Spleen (tissue), 11 donors: ENCODE measurements around the gene CFAP99. TPM values are rescaled to one million over a fixed set of nuclear protein-coding genes. Genes with fewer than 3 reads are reported as not detected.

Experiments
- DNase-seq: peaks from one replicate; pipeline ENCODE4 v3.0.0-alpha.2; 2020
- H3K27ac ChIP-seq, 8 donors: fragments of 200-600 bp; sonication (generic) in 7 of 8; 1 replicate in 4 of 8; 2 replicates in 4 of 8; pipeline versions ENCODE4 v1.5.0 to v1.8.0; 2016 to 2021; ENCODE audit warnings: inconsistent platforms in 4 of 8, mild to moderate bottlenecking in 4 of 8, moderate library complexity in 1 of 8
- H3K27me3 ChIP-seq, 7 donors: fragments of 200-600 bp; sonication (generic) in 6 of 7; replicated peaks in 1 of 7; 1 replicate in 4 of 7; 2 replicates in 3 of 7; pipeline versions ENCODE4 v1.5.0 to v1.8.0; 2016 to 2021; ENCODE audit warnings: inconsistent platforms in 3 of 7, mild to moderate bottlenecking in 1 of 7
- H3K36me3 ChIP-seq, 6 donors: fragments of 200-600 bp; sonication (generic) in 5 of 6; 1 replicate in 4 of 6; 2 replicates in 2 of 6; pipeline versions ENCODE4 v1.5.0 to v1.8.0; 2016 to 2021; ENCODE audit warnings: inconsistent platforms in 2 of 6
- H3K4me1 ChIP-seq, 6 donors: fragments of 200-600 bp; sonication (generic) in 5 of 6; 1 replicate in 3 of 6; 2 replicates in 3 of 6; pipeline versions ENCODE4 v1.5.0 to v1.8.0; 2016 to 2021; ENCODE audit warnings: inconsistent platforms in 3 of 6
- H3K4me3 ChIP-seq, 8 donors: fragments of 200-600 bp; sonication (generic) in 7 of 8; 1 replicate in 4 of 8; 2 replicates in 4 of 8; pipeline versions ENCODE4 v1.5.0 to v1.8.0; 2016 to 2021; ENCODE audit warnings: inconsistent platforms in 4 of 8, mild to moderate bottlenecking in 4 of 8, moderate library complexity in 2 of 8
- H3K9me3 ChIP-seq, 8 donors: fragments of 200-600 bp; sonication (generic) in 7 of 8; 1 replicate in 4 of 8; 2 replicates in 4 of 8; pipeline versions ENCODE4 v1.5.0 to v1.8.0; 2016 to 2021; ENCODE audit warnings: inconsistent platforms in 4 of 8
- CTCF ChIP-seq, 11 experiments: fragments of 200-600 bp in 7 of 11; fragments of 450-650 bp in 4 of 11; sonication (generic) in 4 of 11; IDR thresholded peaks in 8 of 11; conservative IDR thresholded peaks in 3 of 11; 1 replicate in 7 of 11; 2 replicates in 4 of 11; pipeline versions ENCODE4 v1.4.0 to v1.8.0; 2016 to 2021; ENCODE audit warnings: antibody characterized with exemption in 11 of 11, inconsistent platforms in 4 of 11, mild to moderate bottlenecking in 1 of 11
- POLR2A ChIP-seq, 3 donors: fragments of 450-650 bp; IDR thresholded peaks; one replicate each; pipeline ENCODE4 v1.5.1; 2017; ENCODE audit warnings: antibody characterized with exemption in 3 of 3, mild to moderate bottlenecking in 1 of 3
- POLR2AphosphoS5 ChIP-seq, 3 donors: sonication (generic); formaldehyde crosslinking; IDR thresholded peaks; one replicate each; pipeline ENCODE4 v1.5.1; 2017; ENCODE audit warnings: antibody characterized with exemption in 3 of 3
- WGBS, 5 donors: extraction: QIAGEN DNeasy Blood & Tissue Kit in 3 of 5; methylation state at CpG; one replicate each; pipeline versions ENCODE4 v1.1.5 to v1.1.7; 2013 to 2018; 5-methylcytosine and 5-hydroxymethylcytosine counted together
- intact Hi-C: fragments of 100-400 bp; cut with DNase I; formaldehyde crosslinking; loops from one replicate; pipeline ENCODE4 v1.15.0; 2023; ENCODE audit warnings: low total_unique reads
- polyA plus RNA-seq, 3 donors: library from polyadenylated mRNA; stranded (reverse); fragments of 200-250 nt; gene quantifications; one replicate each; pipeline ENCODE4 v1.2.1, GENCODE V29; 2013
- total RNA-seq, 7 donors: library from RNA; depleted of rRNA in 3 of 7; stranded (reverse); fragments of >200 nt in 3 of 7; fragmentation: NEBNext Ultra II Directional in 4 of 7; extraction: Animal tissue kit (Norgen Biotek cat#: 25700) in 4 of 7; gene quantifications; one replicate each; pipeline versions ENCODE4 v1.1.0 to v1.2.1, GENCODE V29; 2016 to 2021
- donor health status: healthy with polysubstance abuse.
- donor health status: DM: no; HTN: no; CAD: no; lungs with moderate emphysema.
- donor health status: DM: no; HTN: no; CAD: no.
- donor health status: Bipolar disorder and iron deficiency.
- donor health status: healthy.
- donor health status: DM: no; HTN: no; CAD: no.
- donor health status: DM: yes; HTN: yes; CAD: no.

Gene CFAP99
- total and polyA plus RNA-seq, 10 donors = 0.13 to 0.22 TPM; not detected in 8

- H3K4me1 ChIP-seq = peaks cover 0 to 40% (median 17%) of the 10 kb centered on the region in 6 donors
- H3K36me3 ChIP-seq = no peaks in the 10 kb centered on the region
- DNase-seq = no peak
- peaks cover 0 to 20% (median 0%) of the 10 kb centered on the region in 7 donors for H3K27me3 ChIP-seq
- WGBS, 5 donors = 75 to 90% (median 78%) methylated on average over 6 to 9 of the region's 9 CpGs
- no peak overlapping the region for H3K4me3 ChIP-seq
- no peaks in the 10 kb centered on the region for H3K9me3 ChIP-seq
- no peak for TF ChIP-seq POLR2A (IDR thresholded peaks at IDR 0.05)
- no peak for TF ChIP-seq CTCF (IDR thresholded peaks at IDR 0.05 in 8 of 11, conservative IDR thresholded peaks at IDR 0.05 in 3 of 11)
- no peak for TF ChIP-seq POLR2AphosphoS5 (IDR thresholded peaks at IDR 0.05)
- intact Hi-C loops = no loop called here
- H3K27ac ChIP-seq = no peak overlapping the region
Measured at GRCh38 chr4:2395584-2395983, 23.2 kb upstream of the CFAP99 start.

- Histone ChIP-seq H3K36me3 (no peaks in the 10 kb centered on the region), H3K4me3 (no peak overlapping the region), H3K27ac (no peak overlapping the region), H3K9me3 (no peaks in the 10 kb centered on the region), H3K27me3 (peaks cover 0 to 25% (median under 1%) of the 10 kb centered on the region in 7 donors), H3K4me1 (peaks cover 5 to 42% (median 20%) of the 10 kb centered on the region in 6 donors)
- TF ChIP-seq POLR2AphosphoS5 (IDR thresholded peaks at IDR 0.05) = no peak
- TF ChIP-seq CTCF (IDR thresholded peaks at IDR 0.05 in 8 of 11, conservative IDR thresholded peaks at IDR 0.05 in 3 of 11) = no peak
- no peak for TF ChIP-seq POLR2A (IDR thresholded peaks at IDR 0.05)
- DNase-seq = no peak
- WGBS, 5 donors = 75 to 84% (median 80%) methylated on average over 21 of the region's 21 CpGs
- intact Hi-C loops = no loop called here
Measured at GRCh38 chr4:2396781-2397368, 21.9 kb upstream of the CFAP99 start.

GRCh38 chr4:2397596-2398379 is 21.0 kb upstream of the CFAP99 start:
- no peak for DNase-seq
- Histone ChIP-seq H3K4me3 (no peak overlapping the region), H3K36me3 (no peaks in the 10 kb centered on the region), H3K27me3 (peaks cover 0 to 34% (median 3%) of the 10 kb centered on the region in 7 donors), H3K4me1 (peaks cover 10 to 51% (median 28%) of the 10 kb centered on the region in 6 donors), H3K27ac (no peak overlapping the region), H3K9me3 (no peaks in the 10 kb centered on the region)
- intact Hi-C loops = no loop called here
- no peak for TF ChIP-seq CTCF (IDR thresholded peaks at IDR 0.05 in 8 of 11, conservative IDR thresholded peaks at IDR 0.05 in 3 of 11)
- TF ChIP-seq POLR2AphosphoS5 (IDR thresholded peaks at IDR 0.05) = no peak
- no peak for TF ChIP-seq POLR2A (IDR thresholded peaks at IDR 0.05)
- 78 to 84% (median 80%) methylated on average over 20 of the region's 20 CpGs for WGBS, 5 donors

GRCh38 chr4:2399216-2399615 is 19.5 kb upstream of the CFAP99 start:
- H3K27me3 ChIP-seq = peaks cover 0 to 29% (median 3%) of the 10 kb centered on the region in 7 donors
- H3K36me3 ChIP-seq = no peaks in the 10 kb centered on the region
- H3K4me1 ChIP-seq = peaks cover 12 to 44% (median 22%) of the 10 kb centered on the region in 6 donors
- H3K27ac ChIP-seq = no peak overlapping the region
- H3K9me3 ChIP-seq = no peaks in the 10 kb centered on the region
- DNase-seq = no peak
- H3K4me3 ChIP-seq = no peak overlapping the region
- TF ChIP-seq CTCF (IDR thresholded peaks at IDR 0.05 in 8 of 11, conservative IDR thresholded peaks at IDR 0.05 in 3 of 11) = no peak
- TF ChIP-seq POLR2A (IDR thresholded peaks at IDR 0.05) = no peak
- no peak for TF ChIP-seq POLR2AphosphoS5 (IDR thresholded peaks at IDR 0.05)
- intact Hi-C loops = no loop called here
- 84 to 94% (median 88%) methylated on average over 9 to 10 of the region's 10 CpGs for WGBS, 5 donors
